ENCODE data around the gene MTURN.

The MTURN gene

DNA sequence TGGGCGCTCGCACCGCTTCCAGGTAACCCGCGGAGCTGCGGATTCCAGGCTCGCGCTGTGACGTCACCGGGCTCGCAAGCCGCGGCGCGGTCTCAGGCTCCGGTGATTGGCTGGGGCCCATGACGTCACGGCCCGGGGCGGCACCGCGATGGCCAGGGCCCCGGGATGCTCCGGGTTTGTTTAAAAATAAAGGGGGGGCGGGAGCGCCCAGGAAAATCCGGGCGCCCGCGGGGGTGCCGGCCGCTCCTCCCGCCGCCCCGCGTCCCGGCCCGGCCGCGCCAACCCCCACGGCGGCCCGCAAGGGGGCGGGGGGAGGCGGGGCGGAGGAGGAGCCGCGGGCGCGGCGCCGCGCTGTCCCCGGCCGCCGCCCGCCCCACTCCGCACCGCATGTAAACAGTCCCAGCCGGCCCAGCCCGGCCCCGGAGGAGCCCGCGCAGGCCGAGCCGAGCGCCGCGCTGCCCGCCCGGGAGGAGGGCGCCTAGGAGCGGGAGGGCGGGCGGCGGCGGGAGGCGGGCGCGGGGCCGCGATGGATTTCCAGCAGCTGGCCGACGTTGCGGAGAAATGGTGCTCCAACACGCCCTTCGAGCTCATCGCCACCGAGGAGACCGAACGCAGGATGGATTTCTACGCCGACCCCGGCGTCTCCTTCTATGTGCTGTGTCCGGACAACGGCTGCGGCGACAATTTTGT is at the start of gene MTURN:
Gene MTURN, plus strand, starts transcription at position 376 of the 690 bp plus-strand sequence. Its CDS starts 151 bp downstream, at position 527.
- ATAC-seq, result peak; percentile 74
- TF ChIP-seq CREB5 (CRISPR knock-in tag; IDR thresholded peaks at IDR 0.05; ENCODE audit: low read depth), result no peak
- TF ChIP-seq ZFP3 (CRISPR knock-in tag; IDR thresholded peaks at IDR 0.05), result no peak
- no peak for TF ChIP-seq PATZ1 (CRISPR knock-in tag; IDR thresholded peaks at IDR 0.05; ENCODE audit: borderline replicate concordance)
- no peak for TF ChIP-seq SNAI2 (CRISPR knock-in tag; IDR thresholded peaks at IDR 0.05)
- TF ChIP-seq ZFP30 (CRISPR knock-in tag; IDR thresholded peaks at IDR 0.05), result no peak
- TF ChIP-seq POU6F1 (CRISPR knock-in tag; IDR thresholded peaks at IDR 0.05; ENCODE audit: borderline replicate concordance, low read depth), result no peak
- no peak for TF ChIP-seq GLIS3 (CRISPR knock-in tag; IDR thresholded peaks at IDR 0.05)
- TF ChIP-seq TCF4 (CRISPR knock-in tag; IDR thresholded peaks at IDR 0.05; ENCODE audit: borderline replicate concordance), result no peak
- TF ChIP-seq CSDC2 (CRISPR knock-in tag; IDR thresholded peaks at IDR 0.05), result no peak
- TF ChIP-seq OSR1 (CRISPR knock-in tag; IDR thresholded peaks at IDR 0.05), result no peak
- no peak for TF ChIP-seq ZNF8 (CRISPR knock-in tag; IDR thresholded peaks at IDR 0.05)
- no peak for TF ChIP-seq ZNF565 (CRISPR knock-in tag; conservative IDR thresholded peaks at IDR 0.05; ENCODE audit: low read depth)
- no peak for TF ChIP-seq TOX (CRISPR knock-in tag; IDR thresholded peaks at IDR 0.05; ENCODE audit: borderline replicate concordance)
- TF ChIP-seq RARB (CRISPR knock-in tag; IDR thresholded peaks at IDR 0.05), result no peak
- TF ChIP-seq TSHZ2 (CRISPR knock-in tag; IDR thresholded peaks at IDR 0.05), result no peak
- TF ChIP-seq ISL1 (CRISPR knock-in tag; IDR thresholded peaks at IDR 0.05), result no peak
- no peak for TF ChIP-seq PPARA (CRISPR knock-in tag; IDR thresholded peaks at IDR 0.05; ENCODE audit: borderline replicate concordance)
- TF ChIP-seq ZNF70 (CRISPR knock-in tag; IDR thresholded peaks at IDR 0.05), result no peak

- TF ChIP-seq OSR1 (CRISPR knock-in tag; IDR thresholded peaks at IDR 0.05) (no peak), GLIS3 (CRISPR knock-in tag; IDR thresholded peaks at IDR 0.05) (no peak), ZNF565 (CRISPR knock-in tag; conservative IDR thresholded peaks at IDR 0.05; ENCODE audit: low read depth) (no peak), TSHZ2 (CRISPR knock-in tag; IDR thresholded peaks at IDR 0.05) (no peak), ZNF70 (CRISPR knock-in tag; IDR thresholded peaks at IDR 0.05) (no peak), BACH2 (CRISPR knock-in tag; IDR thresholded peaks at IDR 0.05; ENCODE audit: borderline replicate concordance) (no peak), RARB (CRISPR knock-in tag; IDR thresholded peaks at IDR 0.05) (no peak), TCF4 (CRISPR knock-in tag; IDR thresholded peaks at IDR 0.05; ENCODE audit: borderline replicate concordance) (no peak), ZC3H10 (CRISPR knock-in tag; IDR thresholded peaks at IDR 0.05) (no peak), ARNTL (CRISPR knock-in tag; IDR thresholded peaks at IDR 0.05; ENCODE audit: borderline replicate concordance, low read depth) (no peak), ISL1 (CRISPR knock-in tag; IDR thresholded peaks at IDR 0.05) (no peak), PPARA (CRISPR knock-in tag; IDR thresholded peaks at IDR 0.05; ENCODE audit: borderline replicate concordance) (no peak), ESRRG (CRISPR knock-in tag; IDR thresholded peaks at IDR 0.05) (no peak)
- TF ChIP-seq, protein P1, sequence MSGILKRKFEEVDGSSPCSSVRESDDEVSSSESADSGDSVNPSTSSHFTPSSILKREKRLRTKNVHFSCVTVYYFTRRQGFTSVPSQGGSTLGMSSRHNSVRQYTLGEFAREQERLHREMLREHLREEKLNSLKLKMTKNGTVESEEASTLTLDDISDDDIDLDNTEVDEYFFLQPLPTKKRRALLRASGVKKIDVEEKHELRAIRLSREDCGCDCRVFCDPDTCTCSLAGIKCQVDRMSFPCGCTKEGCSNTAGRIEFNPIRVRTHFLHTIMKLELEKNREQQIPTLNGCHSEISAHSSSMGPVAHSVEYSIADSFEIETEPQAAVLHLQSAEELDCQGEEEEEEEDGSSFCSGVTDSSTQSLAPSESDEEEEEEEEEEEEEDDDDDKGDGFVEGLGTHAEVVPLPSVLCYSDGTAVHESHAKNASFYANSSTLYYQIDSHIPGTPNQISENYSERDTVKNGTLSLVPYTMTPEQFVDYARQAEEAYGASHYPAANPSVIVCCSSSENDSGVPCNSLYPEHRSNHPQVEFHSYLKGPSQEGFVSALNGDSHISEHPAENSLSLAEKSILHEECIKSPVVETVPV (CRISPR knock-in tag; IDR thresholded peaks at IDR 0.05), result no peak
- ATAC-seq, result no peak
Measured at GRCh38 chr7:30086529-30086928, 48.3 kb upstream of the MTURN start.
